ENCODE results near the gene SLC44A4. TPM values are rescaled to one million over a fixed set of nuclear protein-coding genes. Genes with fewer than 3 reads are reported as not detected.
"Not testable (repeated sequence)": the region's sequence is repeated elsewhere in the genome, so short reads cannot be mapped to it uniquely, and the experiment has no call there.

Gene SLC44A4
- total RNA-seq, 1 experiment from 2014 or later = not detected

DNA sequence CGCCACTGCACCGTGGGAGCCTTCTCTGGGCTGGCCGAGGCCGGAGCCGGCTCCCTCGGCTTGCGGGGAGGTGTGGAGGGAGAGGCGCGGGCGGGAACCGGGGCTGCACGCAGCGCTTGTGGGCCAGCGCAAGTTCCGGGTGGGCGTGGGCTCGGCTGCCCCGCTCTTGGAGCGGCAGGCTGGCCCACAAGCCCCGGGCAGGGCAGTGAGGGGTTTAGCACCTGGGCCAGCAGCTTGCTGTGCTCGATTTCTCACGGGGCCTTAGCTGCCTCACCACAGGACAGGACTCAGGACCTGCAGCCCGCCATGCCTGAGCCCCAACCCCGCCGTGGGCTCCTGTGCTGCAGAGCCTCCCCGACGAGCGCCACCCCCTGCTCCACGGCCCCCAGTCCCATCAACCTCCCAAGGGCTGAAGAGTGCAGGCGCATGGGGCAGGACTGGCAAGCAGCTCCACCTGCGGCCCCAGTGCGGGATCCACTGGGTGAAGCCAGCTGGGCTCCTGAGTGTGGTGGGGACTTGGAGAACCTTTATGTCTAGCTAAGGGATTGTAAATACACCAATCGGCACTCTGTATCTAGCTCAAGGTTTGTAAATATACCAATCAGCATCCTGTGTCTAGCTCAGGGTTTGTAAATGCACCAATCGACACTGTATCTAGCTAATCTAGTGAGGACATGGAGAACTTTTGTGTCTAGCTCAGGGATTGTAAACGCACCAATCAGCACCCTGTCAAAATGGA lies 26.6 kb downstream of the SLC44A4 start:
- not testable (repeated sequence) for H3K4me1 ChIP-seq (ENCODE audit: low read length); H3K9me2 ChIP-seq (replicated peaks; ENCODE audit: insufficient read depth, low read length); H3K27me3 ChIP-seq (ENCODE audit: low read length); H3K9ac ChIP-seq (ENCODE audit: low read length); DNase-seq; H4K20me1 ChIP-seq (ENCODE audit: insufficient read depth, low read depth, low read length); H3K36me3 ChIP-seq (ENCODE audit: insufficient read depth, low read length); H3K9me3 ChIP-seq (ENCODE audit: low read length); H3K4me2 ChIP-seq (ENCODE audit: low read depth, low read length, poor library complexity, severe bottlenecking); H2AFZ ChIP-seq (ENCODE audit: low read length); H3K4me3 ChIP-seq (ENCODE audit: low read length); H3K27ac ChIP-seq (ENCODE audit: low read length); H3K79me2 ChIP-seq (ENCODE audit: low read length)

DNA sequence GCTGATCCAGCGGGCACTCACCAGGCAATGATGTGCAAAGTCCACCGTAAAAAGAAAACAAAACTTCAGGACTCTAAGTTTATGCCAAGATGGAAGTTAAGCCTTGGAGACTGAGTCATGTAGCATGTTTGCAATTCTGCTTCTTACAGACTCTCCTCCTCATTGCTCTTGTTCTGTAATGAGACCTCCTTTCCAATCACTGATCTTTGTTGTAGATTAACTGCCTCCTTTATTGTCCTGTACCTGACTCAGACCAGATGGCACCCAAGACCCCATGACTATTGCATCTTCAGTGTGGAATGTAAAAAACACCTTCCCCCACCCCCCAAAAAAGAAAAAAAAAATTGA lies 27.3 kb downstream of the SLC44A4 start:
- Histone ChIP-seq H3K9me2 (replicated peaks; ENCODE audit: insufficient read depth, low read length) (no peaks in the 10 kb centered on the region), H3K27ac (ENCODE audit: low read length) (no peak overlapping the region), H4K20me1 (ENCODE audit: insufficient read depth, low read depth, low read length) (no peaks in the 10 kb centered on the region), H3K9me3 (ENCODE audit: low read length) (no peaks in the 10 kb centered on the region), H3K4me3 (ENCODE audit: low read length) (no peak overlapping the region), H3K4me2 (ENCODE audit: low read depth, low read length, poor library complexity, severe bottlenecking) (no peak overlapping the region), H3K79me2 (ENCODE audit: low read length) (no peaks in the 10 kb centered on the region), H3K27me3 (ENCODE audit: low read length) (no peaks in the 10 kb centered on the region), H3K9ac (ENCODE audit: low read length) (no peak overlapping the region), H2AFZ (ENCODE audit: low read length) (no peak overlapping the region), H3K36me3 (ENCODE audit: insufficient read depth, low read length) (no peaks in the 10 kb centered on the region), H3K4me1 (ENCODE audit: low read length) (no peaks in the 10 kb centered on the region)
- no peak for DNase-seq

DNA sequence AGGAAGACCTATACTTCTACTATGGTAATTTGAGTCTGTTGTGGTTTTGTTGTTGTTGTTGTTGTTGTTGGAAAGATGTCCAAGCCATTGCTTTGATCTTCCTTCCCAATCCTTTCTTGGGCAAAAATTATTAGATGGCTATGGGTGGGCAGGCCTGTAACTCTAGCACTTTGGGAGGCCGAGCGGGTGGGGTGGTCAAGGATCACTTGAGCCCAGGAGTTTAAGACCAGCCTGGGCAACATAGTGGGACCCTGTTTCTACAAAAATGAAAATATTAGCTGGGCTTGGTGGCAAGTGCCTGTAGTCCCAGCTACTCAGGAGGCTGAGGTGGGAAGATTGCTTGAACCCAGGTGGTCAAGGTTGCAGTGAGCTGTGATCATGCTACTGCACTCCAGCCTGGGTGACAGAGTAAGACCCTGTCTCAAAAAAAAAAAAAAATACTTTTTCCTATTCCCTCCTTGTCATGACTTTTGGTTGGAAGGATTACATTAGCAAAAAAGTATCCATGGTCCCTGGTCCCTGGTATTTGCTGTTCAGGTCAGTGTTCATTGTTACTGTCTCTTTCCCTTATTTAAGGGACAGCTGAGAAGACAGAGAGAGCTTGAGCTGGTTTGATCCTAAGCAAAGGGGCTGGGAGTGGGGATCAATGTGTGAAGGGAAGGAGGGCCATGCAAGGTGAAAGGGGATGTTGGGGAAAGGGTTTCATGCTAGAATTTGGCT lies 27.9 kb downstream of the SLC44A4 start:
- no peak overlapping the region for H3K27ac ChIP-seq (ENCODE audit: low read length)
- no peaks in the 10 kb centered on the region for H3K4me1 ChIP-seq (ENCODE audit: low read length)
- H3K9me2 ChIP-seq (replicated peaks; ENCODE audit: insufficient read depth, low read length) = no peaks in the 10 kb centered on the region
- H2AFZ ChIP-seq (ENCODE audit: low read length) = no peak overlapping the region
- H4K20me1 ChIP-seq (ENCODE audit: insufficient read depth, low read depth, low read length) = no peaks in the 10 kb centered on the region
- no peaks in the 10 kb centered on the region for H3K9me3 ChIP-seq (ENCODE audit: low read length)
- no peaks in the 10 kb centered on the region for H3K79me2 ChIP-seq (ENCODE audit: low read length)
- no peaks in the 10 kb centered on the region for H3K27me3 ChIP-seq (ENCODE audit: low read length)
- H3K36me3 ChIP-seq (ENCODE audit: insufficient read depth, low read length) = no peaks in the 10 kb centered on the region
- H3K4me2 ChIP-seq (ENCODE audit: low read depth, low read length, poor library complexity, severe bottlenecking) = no peak overlapping the region
- no peak for DNase-seq
- no peak overlapping the region for H3K4me3 ChIP-seq (ENCODE audit: low read length)
- H3K9ac ChIP-seq (ENCODE audit: low read length) = no peak overlapping the region

DNA sequence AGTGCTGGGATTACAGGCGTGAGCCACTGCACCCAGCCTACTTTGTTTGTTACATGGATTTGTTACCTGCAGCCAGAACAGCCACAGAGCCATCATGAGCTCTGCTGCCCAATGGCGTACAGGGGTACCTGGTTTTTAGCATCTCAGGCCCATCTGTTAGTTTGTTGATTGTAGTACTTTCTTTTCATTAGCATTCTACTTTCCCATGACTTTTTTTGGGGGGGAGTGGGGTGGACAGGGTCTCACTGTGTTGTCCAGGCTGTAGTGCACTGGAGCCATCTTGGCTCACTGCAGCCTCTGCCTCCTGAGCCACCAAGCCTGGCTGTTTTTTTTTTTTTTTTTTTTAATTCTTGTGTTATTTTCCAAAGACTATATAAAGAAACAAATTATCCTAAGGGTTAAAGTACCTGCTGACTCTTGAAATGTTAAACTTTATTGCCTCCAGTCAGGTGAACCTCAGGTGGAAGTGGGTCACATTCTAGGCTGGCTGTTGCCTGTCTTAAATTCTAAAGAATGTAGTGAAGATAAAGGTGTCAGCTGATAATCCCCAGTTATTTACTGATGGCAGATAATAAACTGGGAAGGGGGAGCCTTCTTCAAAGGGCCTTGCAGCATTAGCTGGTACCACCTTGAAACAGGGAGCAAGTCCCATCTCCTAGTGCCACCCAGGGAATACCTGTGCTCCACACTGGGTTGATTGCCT lies 31.4 kb downstream of the SLC44A4 start:
- no peaks in the 10 kb centered on the region for H3K4me1 ChIP-seq (ENCODE audit: low read length)
- no peak overlapping the region for H3K9ac ChIP-seq (ENCODE audit: low read length)
- no peak overlapping the region for H3K27ac ChIP-seq (ENCODE audit: low read length)
- H3K79me2 ChIP-seq (ENCODE audit: low read length) = no peaks in the 10 kb centered on the region
- no peaks in the 10 kb centered on the region for H3K27me3 ChIP-seq (ENCODE audit: low read length)
- DNase-seq = no peak
- no peaks in the 10 kb centered on the region for H3K36me3 ChIP-seq (ENCODE audit: insufficient read depth, low read length)
- H3K9me3 ChIP-seq (ENCODE audit: low read length) = no peaks in the 10 kb centered on the region
- no peak overlapping the region for H3K4me2 ChIP-seq (ENCODE audit: low read depth, low read length, poor library complexity, severe bottlenecking)
- H4K20me1 ChIP-seq (ENCODE audit: insufficient read depth, low read depth, low read length) = no peaks in the 10 kb centered on the region
- H2AFZ ChIP-seq (ENCODE audit: low read length) = no peak overlapping the region
- H3K4me3 ChIP-seq (ENCODE audit: low read length) = no peak overlapping the region
- no peaks in the 10 kb centered on the region for H3K9me2 ChIP-seq (replicated peaks; ENCODE audit: insufficient read depth, low read length)

DNA sequence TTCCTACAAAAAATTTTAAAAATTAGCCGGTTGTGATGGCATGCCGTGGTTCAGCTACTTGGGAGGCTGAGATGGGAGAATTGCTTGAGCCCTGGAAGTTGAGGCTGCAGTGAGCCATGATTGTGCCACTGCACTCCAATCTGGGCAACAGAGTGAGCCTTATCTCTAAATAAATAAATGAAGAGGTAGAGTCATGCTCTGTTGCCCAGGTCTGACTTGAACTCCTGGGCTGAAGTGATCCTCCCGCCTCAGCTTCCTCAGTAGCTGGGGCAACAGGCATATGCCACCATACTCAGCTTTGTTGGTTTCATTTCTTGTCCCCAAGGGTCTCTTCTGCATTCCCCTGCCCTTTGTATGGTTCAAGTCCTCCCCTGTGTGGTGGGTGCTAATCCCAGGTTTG lies 34.3 kb downstream of the SLC44A4 start:
- Histone ChIP-seq H3K27ac (ENCODE audit: low read length) (no peak overlapping the region), H4K20me1 (ENCODE audit: insufficient read depth, low read depth, low read length) (0 out of 2 replicates have a peak, but pooled peaks cover under 1% of the 10 kb centered on the region), H3K4me3 (ENCODE audit: low read length) (no peak overlapping the region), H3K4me2 (ENCODE audit: low read depth, low read length, poor library complexity, severe bottlenecking) (no peak overlapping the region), H3K36me3 (ENCODE audit: insufficient read depth, low read length) (peaks cover 6% of the 10 kb centered on the region), H3K9me2 (replicated peaks; ENCODE audit: insufficient read depth, low read length) (no peaks in the 10 kb centered on the region), H2AFZ (ENCODE audit: low read length) (no peak overlapping the region), H3K4me1 (ENCODE audit: low read length) (no peaks in the 10 kb centered on the region), H3K27me3 (ENCODE audit: low read length) (no peaks in the 10 kb centered on the region), H3K79me2 (ENCODE audit: low read length) (no peaks in the 10 kb centered on the region), H3K9me3 (ENCODE audit: low read length) (no peaks in the 10 kb centered on the region), H3K9ac (ENCODE audit: low read length) (no peak overlapping the region)
- DNase-seq = no peak

DNA sequence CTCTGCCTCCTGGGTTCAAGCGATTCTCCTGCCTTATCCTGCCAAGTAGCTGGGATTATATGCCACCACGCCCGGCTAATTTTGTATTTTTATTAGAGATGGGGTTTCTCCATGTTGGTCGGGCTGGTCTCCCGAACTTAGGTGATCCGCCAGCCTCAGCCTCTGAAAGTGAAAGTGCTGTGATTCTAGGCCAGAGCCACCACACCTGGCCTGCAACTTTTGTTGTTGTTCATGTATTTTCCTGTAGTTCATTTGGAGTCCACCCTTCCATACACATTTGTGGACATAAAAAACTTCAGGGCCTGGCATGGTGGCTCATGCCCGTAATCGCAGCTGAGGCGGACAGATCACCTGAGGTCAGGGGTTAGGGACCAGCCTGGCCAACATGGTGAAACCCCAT lies 36.7 kb downstream of the SLC44A4 start:
- Histone ChIP-seq H4K20me1 (ENCODE audit: insufficient read depth, low read depth, low read length) (peaks cover 16% of the 10 kb centered on the region; the same call in 1 of the 2 replicates), H3K9me3 (ENCODE audit: low read length) (no peaks in the 10 kb centered on the region), H3K27me3 (ENCODE audit: low read length) (no peaks in the 10 kb centered on the region), H3K79me2 (ENCODE audit: low read length) (peaks cover 11% of the 10 kb centered on the region), H3K36me3 (ENCODE audit: insufficient read depth, low read length) (peaks cover 31% of the 10 kb centered on the region), H3K4me1 (ENCODE audit: low read length) (peaks cover 12% of the 10 kb centered on the region), H3K4me3 (ENCODE audit: low read length) (no peak overlapping the region), H3K9ac (ENCODE audit: low read length) (no peak overlapping the region), H3K9me2 (replicated peaks; ENCODE audit: insufficient read depth, low read length) (no peaks in the 10 kb centered on the region), H3K27ac (ENCODE audit: low read length) (no peak overlapping the region), H3K4me2 (ENCODE audit: low read depth, low read length, poor library complexity, severe bottlenecking) (no peak overlapping the region), H2AFZ (ENCODE audit: low read length) (no peak overlapping the region)
- peak; percentile 61 for DNase-seq

DNA sequence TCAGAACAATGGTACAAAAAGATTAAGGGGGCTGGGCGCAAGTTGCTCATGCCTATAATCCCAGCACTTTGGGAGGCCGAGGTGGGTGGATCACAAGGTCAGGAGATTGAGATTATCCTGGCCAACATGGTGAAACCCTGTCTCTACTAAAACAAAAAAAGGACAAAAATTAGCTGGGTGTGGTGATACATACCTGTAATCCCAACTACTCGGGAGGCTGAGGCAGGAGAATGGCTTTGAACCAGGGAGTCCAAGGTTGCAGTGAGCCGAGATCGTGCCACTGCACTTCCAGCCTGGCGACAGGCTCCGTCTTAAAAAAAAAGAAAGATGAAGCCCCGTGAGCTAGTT lies 39.0 kb downstream of the SLC44A4 start:
- H3K36me3 ChIP-seq (ENCODE audit: insufficient read depth, low read length) = peaks cover 49% of the 10 kb centered on the region

DNA sequence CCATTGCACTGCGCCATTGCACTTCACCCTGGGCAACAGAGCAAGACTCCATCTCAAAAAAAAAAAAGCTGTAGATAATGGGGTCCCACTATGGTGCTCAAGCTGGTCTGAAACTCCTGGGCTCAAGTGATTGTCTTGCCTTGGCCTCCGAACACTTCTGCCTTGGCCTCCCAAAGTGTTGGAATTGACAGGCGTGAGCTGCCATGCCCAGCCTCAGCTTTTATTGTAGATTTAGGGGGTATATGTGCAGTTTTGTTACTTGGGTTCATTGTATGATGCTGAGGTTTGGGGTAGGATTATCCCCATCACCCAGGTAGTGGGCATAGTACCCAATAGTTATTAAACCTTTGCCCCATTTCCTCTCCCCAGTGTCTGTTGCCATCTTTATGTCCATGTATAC lies 39.8 kb downstream of the SLC44A4 start:
- Histone ChIP-seq H3K27ac (ENCODE audit: low read length) (no peak overlapping the region), H3K9me3 (ENCODE audit: low read length) (no peaks in the 10 kb centered on the region), H2AFZ (ENCODE audit: low read length) (no peak overlapping the region), H4K20me1 (ENCODE audit: insufficient read depth, low read depth, low read length) (peaks cover 26% of the 10 kb centered on the region; the same call in 1 of the 2 replicates), H3K4me2 (ENCODE audit: low read depth, low read length, poor library complexity, severe bottlenecking) (no peak overlapping the region), H3K4me1 (ENCODE audit: low read length) (peaks cover 29% of the 10 kb centered on the region), H3K79me2 (ENCODE audit: low read length) (peaks cover 40% of the 10 kb centered on the region), H3K9me2 (replicated peaks; ENCODE audit: insufficient read depth, low read length) (no peaks in the 10 kb centered on the region), H3K36me3 (ENCODE audit: insufficient read depth, low read length) (peaks cover 49% of the 10 kb centered on the region), H3K4me3 (ENCODE audit: low read length) (no peak overlapping the region), H3K9ac (ENCODE audit: low read length) (no peak overlapping the region), H3K27me3 (ENCODE audit: low read length) (no peaks in the 10 kb centered on the region)
- DNase-seq = no peak

More for the DNA sequence above, 39.0 kb downstream of the SLC44A4 start:
- not testable (repeated sequence) for H3K27ac ChIP-seq (ENCODE audit: low read length); H2AFZ ChIP-seq (ENCODE audit: low read length); DNase-seq; H3K27me3 ChIP-seq (ENCODE audit: low read length); H3K9me2 ChIP-seq (replicated peaks; ENCODE audit: insufficient read depth, low read length); H3K9me3 ChIP-seq (ENCODE audit: low read length); H3K4me2 ChIP-seq (ENCODE audit: low read depth, low read length, poor library complexity, severe bottlenecking); H3K4me3 ChIP-seq (ENCODE audit: low read length); H3K9ac ChIP-seq (ENCODE audit: low read length)
- Histone ChIP-seq H3K79me2 (ENCODE audit: low read length) (peaks cover 32% of the 10 kb centered on the region), H3K4me1 (ENCODE audit: low read length) (peaks cover 24% of the 10 kb centered on the region), H4K20me1 (ENCODE audit: insufficient read depth, low read depth, low read length) (peaks cover 26% of the 10 kb centered on the region; the same call in 1 of the 2 replicates)
